Measurements from ENCODE around the gene DGCR2. TPM values are rescaled to one million over a fixed set of nuclear protein-coding genes. Genes with fewer than 3 reads are reported as not detected.

Gene DGCR2
- total and polyA plus RNA-seq, 2 experiments from 2014 or later = 18.5 to 83.0 TPM

- Mint-ChIP-seq H3K27me3 (ENCODE audit: insufficient read depth, low read depth, poor library complexity) (peaks cover 71% of the 10 kb centered on the region), H3K36me3 (ENCODE audit: low read depth) (peaks cover 3% of the 10 kb centered on the region; the same call in 1 of the 3 replicates), H3K4me1 (peaks cover 19% of the 10 kb centered on the region), H3K4me3 (peak overlapping the region; percentile 66), H3K9me3 (peaks cover 10% of the 10 kb centered on the region; the same call in 2 of the 3 replicates), H3K27ac (no peak overlapping the region)
- H4K20me1 ChIP-seq (replicated peaks; ENCODE audit: insufficient read depth) = no peaks in the 10 kb centered on the region
- no peak overlapping the region for H3K27ac ChIP-seq (ENCODE audit: low read depth)
- H3K27me3 ChIP-seq (ENCODE audit: insufficient read depth) = peaks cover 91% of the 10 kb centered on the region
- ATAC-seq = peak; percentile 55
- no peaks in the 10 kb centered on the region for H3K9me2 ChIP-seq (ENCODE audit: insufficient read depth)
- H3F3A ChIP-seq (replicated peaks; ENCODE audit: low read depth) = 0 out of 2 replicates have a peak, but pooled peaks cover 18% of the 10 kb centered on the region
- peak overlapping the region; percentile 96 for H2AFZ ChIP-seq
- H3K79me2 ChIP-seq (replicated peaks; ENCODE audit: insufficient read depth) = no peaks in the 10 kb centered on the region
- H3K4me2 ChIP-seq = peak overlapping the region; percentile 87
- no peak for TF ChIP-seq NANOG (IDR thresholded peaks at IDR 0.05; ENCODE audit: borderline replicate concordance)
- no peak for TF ChIP-seq ZNF114 (CRISPR knock-in tag; IDR thresholded peaks at IDR 0.05)
- no peak for TF ChIP-seq CREB1 (CRISPR knock-in tag; IDR thresholded peaks at IDR 0.05; ENCODE audit: low read depth)
- TF ChIP-seq, protein P1, sequence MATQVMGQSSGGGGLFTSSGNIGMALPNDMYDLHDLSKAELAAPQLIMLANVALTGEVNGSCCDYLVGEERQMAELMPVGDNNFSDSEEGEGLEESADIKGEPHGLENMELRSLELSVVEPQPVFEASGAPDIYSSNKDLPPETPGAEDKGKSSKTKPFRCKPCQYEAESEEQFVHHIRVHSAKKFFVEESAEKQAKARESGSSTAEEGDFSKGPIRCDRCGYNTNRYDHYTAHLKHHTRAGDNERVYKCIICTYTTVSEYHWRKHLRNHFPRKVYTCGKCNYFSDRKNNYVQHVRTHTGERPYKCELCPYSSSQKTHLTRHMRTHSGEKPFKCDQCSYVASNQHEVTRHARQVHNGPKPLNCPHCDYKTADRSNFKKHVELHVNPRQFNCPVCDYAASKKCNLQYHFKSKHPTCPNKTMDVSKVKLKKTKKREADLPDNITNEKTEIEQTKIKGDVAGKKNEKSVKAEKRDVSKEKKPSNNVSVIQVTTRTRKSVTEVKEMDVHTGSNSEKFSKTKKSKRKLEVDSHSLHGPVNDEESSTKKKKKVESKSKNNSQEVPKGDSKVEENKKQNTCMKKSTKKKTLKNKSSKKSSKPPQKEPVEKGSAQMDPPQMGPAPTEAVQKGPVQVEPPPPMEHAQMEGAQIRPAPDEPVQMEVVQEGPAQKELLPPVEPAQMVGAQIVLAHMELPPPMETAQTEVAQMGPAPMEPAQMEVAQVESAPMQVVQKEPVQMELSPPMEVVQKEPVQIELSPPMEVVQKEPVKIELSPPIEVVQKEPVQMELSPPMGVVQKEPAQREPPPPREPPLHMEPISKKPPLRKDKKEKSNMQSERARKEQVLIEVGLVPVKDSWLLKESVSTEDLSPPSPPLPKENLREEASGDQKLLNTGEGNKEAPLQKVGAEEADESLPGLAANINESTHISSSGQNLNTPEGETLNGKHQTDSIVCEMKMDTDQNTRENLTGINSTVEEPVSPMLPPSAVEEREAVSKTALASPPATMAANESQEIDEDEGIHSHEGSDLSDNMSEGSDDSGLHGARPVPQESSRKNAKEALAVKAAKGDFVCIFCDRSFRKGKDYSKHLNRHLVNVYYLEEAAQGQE (IDR thresholded peaks at IDR 0.05; ENCODE audit: unreplicated experiment) = no peak
- TF ChIP-seq POLR2AphosphoS5 (IDR thresholded peaks at IDR 0.05; ENCODE audit: low read depth) = peak; percentile 20; the same call in 1 of the 2 replicates
- peak; percentile 76 for TF ChIP-seq EZH2 (IDR thresholded peaks at IDR 0.05; ENCODE audit: low read depth, unreplicated experiment)
- H3K36me3 ChIP-seq (ENCODE audit: insufficient read depth) = no peaks in the 10 kb centered on the region
- peak; percentile 75 for DNase-seq (ENCODE audit: low spot score)
- no peaks in the 10 kb centered on the region; the same call in 1 of the 2 replicates for H3K4me1 ChIP-seq (ENCODE audit: insufficient read depth)
- peak overlapping the region; percentile 64 for H3K4me3 ChIP-seq
Measured at GRCh38 chr22:19149047-19149883, 27.1 kb upstream of the DGCR2 start.

DNA sequence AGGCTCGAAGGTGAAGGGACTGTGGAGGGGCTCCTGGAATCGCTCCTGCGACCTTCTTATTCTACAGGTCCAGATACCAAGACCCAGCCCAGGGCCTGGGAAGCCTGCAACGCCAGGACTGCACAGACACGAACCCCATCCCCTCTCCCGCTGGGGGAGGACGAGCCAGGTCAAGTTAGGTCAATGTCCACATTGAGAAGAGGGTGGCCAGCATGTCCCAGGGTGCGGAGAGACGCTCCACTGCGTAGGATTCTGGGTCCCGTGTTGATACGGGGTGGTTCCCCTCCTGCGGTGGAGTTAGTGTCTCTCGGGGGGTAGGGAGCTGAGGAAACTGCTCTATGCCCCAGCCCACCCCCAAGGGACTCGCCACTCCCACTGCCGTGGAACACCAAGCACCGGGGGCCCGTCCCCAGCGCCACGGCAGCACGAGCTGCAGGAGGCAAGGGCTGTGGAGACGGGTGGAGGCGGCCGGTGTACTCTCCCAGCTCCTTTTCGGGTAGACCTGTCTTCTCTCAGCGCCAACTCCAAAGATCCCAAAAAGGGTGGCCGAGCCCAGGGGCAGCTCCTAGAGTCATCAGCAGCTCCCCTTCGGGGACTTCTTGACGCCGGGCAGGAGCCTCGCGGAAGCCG is 26.3 kb upstream of the DGCR2 start:
- peak overlapping the region; percentile 96 for H2AFZ ChIP-seq
- Mint-ChIP-seq H3K4me3 (peak overlapping the region; percentile 66), H3K4me1 (peaks cover 24% of the 10 kb centered on the region)

More for the DNA sequence above, 26.3 kb upstream of the DGCR2 start:
- Mint-ChIP-seq H3K27ac (no peak overlapping the region), H3K27me3 (ENCODE audit: insufficient read depth, low read depth, poor library complexity) (peaks cover 69% of the 10 kb centered on the region), H3K36me3 (ENCODE audit: low read depth) (peaks cover 3% of the 10 kb centered on the region; the same call in 1 of the 3 replicates), H3K9me3 (peaks cover 10% of the 10 kb centered on the region; the same call in 2 of the 3 replicates)
- H3K4me2 ChIP-seq = peak overlapping the region; percentile 87
- H3K27ac ChIP-seq (ENCODE audit: low read depth) = no peak overlapping the region
- H3K79me2 ChIP-seq (replicated peaks; ENCODE audit: insufficient read depth) = peaks cover 7% of the 10 kb centered on the region
- ATAC-seq (peak; percentile 3; the same call in 2 of the 3 replicates), DNase-seq (ENCODE audit: low spot score) (peak; percentile 49)
- no peaks in the 10 kb centered on the region for H4K20me1 ChIP-seq (replicated peaks; ENCODE audit: insufficient read depth)
- H3K9me2 ChIP-seq (ENCODE audit: insufficient read depth) = no peaks in the 10 kb centered on the region
- peak overlapping the region; percentile 64 for H3K4me3 ChIP-seq
- peaks cover 1% of the 10 kb centered on the region; the same call in 1 of the 2 replicates for H3K4me1 ChIP-seq (ENCODE audit: insufficient read depth)
- H3K36me3 ChIP-seq (ENCODE audit: insufficient read depth) = no peaks in the 10 kb centered on the region
- TF ChIP-seq EZH2 (IDR thresholded peaks at IDR 0.05; ENCODE audit: low read depth, unreplicated experiment) (peak; percentile 29), JUNB (IDR thresholded peaks at IDR 0.05; ENCODE audit: unreplicated experiment) (no peak), ZNF331 (CRISPR knock-in tag; IDR thresholded peaks at IDR 0.05; ENCODE audit: low read depth) (no peak), NANOG (IDR thresholded peaks at IDR 0.05; ENCODE audit: borderline replicate concordance) (no peak), POLR2AphosphoS5 (IDR thresholded peaks at IDR 0.05; ENCODE audit: low read depth) (no peak)
- TF ChIP-seq, protein P1 (IDR thresholded peaks at IDR 0.05; ENCODE audit: unreplicated experiment) = no peak
- peaks cover 84% of the 10 kb centered on the region for H3K27me3 ChIP-seq (ENCODE audit: insufficient read depth)
- H3F3A ChIP-seq (replicated peaks; ENCODE audit: low read depth) = 0 out of 2 replicates have a peak, but pooled peaks cover 18% of the 10 kb centered on the region

All from GM23338 (cell line).